ENCODE measurements around the gene RSPH10B. TPM values are rescaled to one million over a fixed set of nuclear protein-coding genes. Genes with fewer than 3 reads are reported as not detected.
"Not testable (repeated sequence)": the region's sequence is repeated elsewhere in the genome, so short reads cannot be mapped to it uniquely, and the experiment has no call there.

RSPH10B gene
- total RNA-seq, 3 donors from 2014 or later (not counting 1 experiment from before 2014, with no cell fraction given), result not detected

DNA sequence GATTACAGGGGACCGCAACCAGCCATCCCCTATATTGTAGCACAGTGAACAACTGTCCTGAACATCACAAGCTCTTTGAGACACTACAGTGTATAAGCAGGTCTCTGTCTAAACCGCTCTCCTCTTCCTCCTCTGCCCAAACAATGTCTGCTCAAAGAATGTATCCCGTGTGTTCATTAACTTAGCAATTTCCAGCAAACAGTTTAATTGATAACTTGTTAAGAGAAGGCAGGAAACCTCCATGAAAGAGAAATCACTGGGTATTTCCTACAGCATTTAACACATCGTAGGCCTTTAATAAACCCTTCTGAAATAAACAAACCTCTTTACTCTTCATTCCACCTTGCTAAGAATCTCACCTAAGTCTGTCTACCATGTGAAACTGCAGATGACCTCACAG lies 36.9 kb upstream of the RSPH10B start:
- Mint-ChIP-seq H3K9me3 (no peaks in the 10 kb centered on the region), H3K36me3 (no peaks in the 10 kb centered on the region), H3K27ac (peak overlapping the region in 1 of 2 donors; percentile 53), H3K4me3 (no peak overlapping the region), H3K4me1 (peaks cover 11 to 20% of the 10 kb centered on the region in 2 donors), H3K27me3 (ENCODE audit: low read depth in 2 of 2) (no peaks in the 10 kb centered on the region)
- no peak overlapping the region for H3K27ac ChIP-seq (ENCODE audit: low read length)
- no peaks in the 10 kb centered on the region for H3K9me3 ChIP-seq (ENCODE audit: control insufficient read depth, insufficient read depth, low read length)
- DNase-seq, result no peak
- ATAC-seq, result no peak
- peaks cover 7% of the 10 kb centered on the region for H3K36me3 ChIP-seq (ENCODE audit: control insufficient read depth, insufficient read depth, low read length)
- TF ChIP-seq, protein P1, sequence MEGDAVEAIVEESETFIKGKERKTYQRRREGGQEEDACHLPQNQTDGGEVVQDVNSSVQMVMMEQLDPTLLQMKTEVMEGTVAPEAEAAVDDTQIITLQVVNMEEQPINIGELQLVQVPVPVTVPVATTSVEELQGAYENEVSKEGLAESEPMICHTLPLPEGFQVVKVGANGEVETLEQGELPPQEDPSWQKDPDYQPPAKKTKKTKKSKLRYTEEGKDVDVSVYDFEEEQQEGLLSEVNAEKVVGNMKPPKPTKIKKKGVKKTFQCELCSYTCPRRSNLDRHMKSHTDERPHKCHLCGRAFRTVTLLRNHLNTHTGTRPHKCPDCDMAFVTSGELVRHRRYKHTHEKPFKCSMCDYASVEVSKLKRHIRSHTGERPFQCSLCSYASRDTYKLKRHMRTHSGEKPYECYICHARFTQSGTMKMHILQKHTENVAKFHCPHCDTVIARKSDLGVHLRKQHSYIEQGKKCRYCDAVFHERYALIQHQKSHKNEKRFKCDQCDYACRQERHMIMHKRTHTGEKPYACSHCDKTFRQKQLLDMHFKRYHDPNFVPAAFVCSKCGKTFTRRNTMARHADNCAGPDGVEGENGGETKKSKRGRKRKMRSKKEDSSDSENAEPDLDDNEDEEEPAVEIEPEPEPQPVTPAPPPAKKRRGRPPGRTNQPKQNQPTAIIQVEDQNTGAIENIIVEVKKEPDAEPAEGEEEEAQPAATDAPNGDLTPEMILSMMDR (IDR thresholded peaks at IDR 0.05), result no peak
- WGBS (ENCODE audit: insufficient coverage), result 92% methylated on average over 3 of the region's 4 CpGs
- peaks cover 14% of the 10 kb centered on the region for H3K4me1 ChIP-seq (ENCODE audit: control insufficient read depth, insufficient read depth, low read length)
- no peaks in the 10 kb centered on the region for H3K27me3 ChIP-seq (ENCODE audit: control insufficient read depth, insufficient read depth, low read length)
- intact Hi-C loops (cut with micrococcal nuclease), result no loop called here
- H3K4me3 ChIP-seq (ENCODE audit: low read length), result no peak overlapping the region

DNA sequence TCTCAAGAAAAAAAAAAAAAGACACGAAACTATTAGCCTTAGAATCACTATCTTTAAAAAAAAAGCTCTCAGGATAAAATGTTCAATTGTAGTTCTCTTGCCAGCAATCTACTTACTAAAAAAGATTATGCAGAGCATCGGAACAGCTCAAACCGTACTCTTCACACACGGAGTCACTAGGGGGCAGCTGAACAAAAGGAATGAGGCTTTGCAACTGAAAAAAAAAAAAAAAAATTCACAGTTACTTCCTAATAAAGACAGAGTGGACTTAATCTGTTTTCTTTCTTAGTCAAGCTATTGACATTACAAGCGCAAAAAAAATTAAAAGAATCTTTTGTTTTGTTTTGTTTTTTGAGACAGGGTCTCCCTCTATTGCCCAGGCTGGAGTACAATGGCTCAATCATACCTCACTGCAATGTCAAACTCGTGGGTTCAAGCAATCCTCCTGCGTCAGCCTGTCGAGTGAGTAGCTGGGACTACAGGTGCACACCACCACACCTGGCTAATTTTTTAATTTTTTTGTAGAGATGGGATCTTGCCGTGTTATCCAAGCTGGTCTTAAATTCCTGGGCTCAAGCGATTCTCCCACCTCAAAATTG lies 26.8 kb upstream of the RSPH10B start:
- 84% methylated on average over 9 of the region's 10 CpGs for WGBS (ENCODE audit: insufficient coverage)
- ATAC-seq, result peak; percentile 79 to 91 (median 80)
- H3K27me3 Mint-ChIP-seq (ENCODE audit: low read depth in 2 of 2), result no peaks in the 10 kb centered on the region
- peaks cover 36% of the 10 kb centered on the region for H3K36me3 ChIP-seq (ENCODE audit: control insufficient read depth, insufficient read depth, low read length)
- peak; percentile 31 to 81 for DNase-seq
- no peak overlapping the region for H3K4me3 ChIP-seq (ENCODE audit: low read length)
- no peak overlapping the region for H3K4me3 Mint-ChIP-seq
- TF ChIP-seq, protein P1 (IDR thresholded peaks at IDR 0.05), result peak; percentile 77
- H3K4me1 ChIP-seq (ENCODE audit: control insufficient read depth, insufficient read depth, low read length), result no peaks in the 10 kb centered on the region
- peaks cover 15% of the 10 kb centered on the region for H3K36me3 Mint-ChIP-seq
- no peak overlapping the region for H3K27ac ChIP-seq (ENCODE audit: low read length)
- no peaks in the 10 kb centered on the region for H3K9me3 Mint-ChIP-seq
- no peaks in the 10 kb centered on the region for H3K9me3 ChIP-seq (ENCODE audit: control insufficient read depth, insufficient read depth, low read length)
- H3K4me1 Mint-ChIP-seq, result no peaks in the 10 kb centered on the region
- intact Hi-C loops (cut with micrococcal nuclease), result loop anchor here (1.0 to 5.0 kb wide), 3 partner anchors 109 to 440 kb away; no protein-coding TSS in a partner anchor
- no peaks in the 10 kb centered on the region for H3K27me3 ChIP-seq (ENCODE audit: control insufficient read depth, insufficient read depth, low read length)
- no peak overlapping the region for H3K27ac Mint-ChIP-seq

DNA sequence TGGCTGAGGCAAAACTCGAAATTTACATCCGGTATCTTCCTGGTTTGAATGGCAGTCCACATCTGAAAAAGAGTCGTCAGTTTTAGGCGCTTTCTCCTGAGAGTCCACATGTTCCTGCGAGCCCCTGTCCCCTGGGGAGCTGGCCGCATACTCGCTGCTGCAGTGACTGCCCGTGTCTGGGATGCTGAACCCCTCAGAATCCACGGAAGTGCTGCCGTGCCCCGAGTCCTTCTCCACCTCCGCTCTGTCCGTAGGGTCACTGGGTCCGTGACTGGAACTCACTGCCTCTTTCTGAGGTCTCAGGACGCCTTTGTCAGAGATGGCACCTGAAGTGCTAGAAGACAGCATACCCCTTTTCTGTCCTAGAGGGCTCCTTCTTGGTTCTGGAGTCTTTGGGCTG lies 16.6 kb upstream of the RSPH10B start:
- H3K4me1 Mint-ChIP-seq; H3K9me3 ChIP-seq (ENCODE audit: control insufficient read depth, insufficient read depth, low read length); H3K9me3 Mint-ChIP-seq; DNase-seq; intact Hi-C loops (cut with micrococcal nuclease); H3K27ac Mint-ChIP-seq; H3K4me3 ChIP-seq (ENCODE audit: low read length); H3K36me3 Mint-ChIP-seq; ATAC-seq; H3K27me3 ChIP-seq (ENCODE audit: control insufficient read depth, insufficient read depth, low read length); H3K4me3 Mint-ChIP-seq; H3K27ac ChIP-seq (ENCODE audit: low read length); H3K27me3 Mint-ChIP-seq (ENCODE audit: low read depth in 2 of 2); H3K4me1 ChIP-seq (ENCODE audit: control insufficient read depth, insufficient read depth, low read length): not testable (repeated sequence)
- 96% methylated on average over 15 of the region's 15 CpGs for WGBS (ENCODE audit: insufficient coverage)
- H3K36me3 ChIP-seq (ENCODE audit: control insufficient read depth, insufficient read depth, low read length), result peaks cover 18% of the 10 kb centered on the region

DNA sequence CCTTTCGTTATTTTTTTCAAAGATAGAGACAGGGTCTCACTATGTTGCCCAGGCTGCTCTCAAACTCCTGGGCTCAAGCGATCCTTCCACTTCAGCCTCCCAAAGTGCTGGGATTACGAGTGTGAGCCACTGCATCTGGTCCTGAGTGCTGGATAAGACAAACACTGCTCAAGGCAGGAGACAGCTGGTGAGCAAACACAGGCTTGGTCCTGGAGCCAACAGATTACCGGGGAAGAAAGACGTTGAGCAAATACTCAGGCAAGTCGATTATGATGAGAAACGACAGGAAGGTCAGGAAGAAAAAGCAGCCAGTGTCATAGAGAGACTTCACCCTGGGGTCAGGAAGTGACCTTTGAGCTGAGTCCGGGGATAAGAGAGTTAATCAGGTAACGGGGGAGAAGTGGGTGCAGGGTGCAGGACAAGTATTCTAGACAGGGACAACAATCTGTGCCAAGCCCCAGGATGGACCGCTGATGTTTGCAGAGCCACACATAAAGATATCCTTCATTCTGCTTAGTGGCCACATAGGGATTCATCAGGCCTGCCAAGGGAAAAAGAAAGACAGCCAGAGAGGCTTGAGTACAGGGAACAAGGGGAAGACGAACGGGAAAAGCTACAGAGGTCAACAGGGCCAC lies 9.3 kb upstream of the RSPH10B start:
- no CpG with 5 or more reads among the region's 12 CpGs for WGBS (ENCODE audit: insufficient coverage)
- H3K9me3 Mint-ChIP-seq; H3K27ac ChIP-seq (ENCODE audit: low read length); H3K27me3 Mint-ChIP-seq (ENCODE audit: low read depth in 2 of 2); H3K36me3 Mint-ChIP-seq; H3K36me3 ChIP-seq (ENCODE audit: control insufficient read depth, insufficient read depth, low read length); H3K9me3 ChIP-seq (ENCODE audit: control insufficient read depth, insufficient read depth, low read length); H3K4me3 Mint-ChIP-seq; H3K4me1 ChIP-seq (ENCODE audit: control insufficient read depth, insufficient read depth, low read length); ATAC-seq; DNase-seq; H3K27ac Mint-ChIP-seq; H3K4me1 Mint-ChIP-seq; H3K27me3 ChIP-seq (ENCODE audit: control insufficient read depth, insufficient read depth, low read length); H3K4me3 ChIP-seq (ENCODE audit: low read length); intact Hi-C loops (cut with micrococcal nuclease): not testable (repeated sequence)

DNA sequence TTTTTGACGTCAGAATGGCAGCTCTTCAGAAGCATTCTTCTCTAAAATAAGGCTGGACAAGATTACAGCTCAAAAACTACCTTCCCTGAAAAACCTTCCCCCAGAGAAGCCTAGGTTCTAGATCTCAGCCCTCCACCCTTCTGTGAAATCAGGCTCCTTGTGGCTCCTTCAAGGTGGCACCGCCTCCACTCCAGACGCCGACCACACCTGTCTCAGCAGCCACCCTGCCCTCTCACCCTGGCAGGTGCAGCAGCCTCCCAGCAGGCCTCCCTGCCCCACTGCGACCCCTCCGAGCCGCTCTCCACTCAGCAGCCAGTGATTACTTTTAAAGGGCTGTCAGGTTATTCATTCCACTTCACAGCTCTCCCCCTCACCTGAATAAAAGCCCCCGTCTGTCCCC lies 3.1 kb upstream of the RSPH10B start:
- H3K9me3 ChIP-seq (ENCODE audit: control insufficient read depth, insufficient read depth, low read length); intact Hi-C loops (cut with micrococcal nuclease); H3K36me3 ChIP-seq (ENCODE audit: control insufficient read depth, insufficient read depth, low read length); H3K36me3 Mint-ChIP-seq; DNase-seq; H3K27ac ChIP-seq (ENCODE audit: low read length); H3K4me1 Mint-ChIP-seq; ATAC-seq; H3K27me3 ChIP-seq (ENCODE audit: control insufficient read depth, insufficient read depth, low read length); H3K27ac Mint-ChIP-seq; H3K4me1 ChIP-seq (ENCODE audit: control insufficient read depth, insufficient read depth, low read length); H3K27me3 Mint-ChIP-seq (ENCODE audit: low read depth in 2 of 2); H3K9me3 Mint-ChIP-seq; H3K4me3 Mint-ChIP-seq; H3K4me3 ChIP-seq (ENCODE audit: low read length): not testable (repeated sequence)
- no CpG with 5 or more reads among the region's 8 CpGs for WGBS (ENCODE audit: insufficient coverage)

DNA sequence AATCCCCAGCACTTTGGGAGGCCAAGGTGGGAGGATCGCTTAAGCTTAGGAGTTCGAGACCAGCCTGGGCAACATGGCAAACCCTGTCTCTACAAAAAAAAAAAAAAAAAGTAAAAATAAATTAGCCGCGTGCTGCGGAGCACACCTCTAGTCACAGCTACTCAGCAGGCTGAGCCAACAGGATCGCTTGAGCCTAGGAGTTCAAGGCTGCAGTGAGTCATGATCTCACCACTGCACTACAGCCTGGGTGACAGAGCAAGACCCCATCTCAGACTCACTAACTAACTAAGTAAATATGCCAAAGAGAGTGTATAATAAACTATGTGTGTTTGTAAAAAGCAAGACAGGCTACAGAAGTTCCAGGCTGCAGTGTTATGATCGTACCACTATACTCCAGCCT lies 6.7 kb downstream of the RSPH10B start:
- H3K4me1 Mint-ChIP-seq; H3K9me3 ChIP-seq (ENCODE audit: control insufficient read depth, insufficient read depth, low read length); H3K27me3 ChIP-seq (ENCODE audit: control insufficient read depth, insufficient read depth, low read length); ATAC-seq; intact Hi-C loops (cut with micrococcal nuclease); H3K36me3 Mint-ChIP-seq; H3K36me3 ChIP-seq (ENCODE audit: control insufficient read depth, insufficient read depth, low read length); DNase-seq; H3K27ac ChIP-seq (ENCODE audit: low read length); H3K9me3 Mint-ChIP-seq; H3K27ac Mint-ChIP-seq; H3K27me3 Mint-ChIP-seq (ENCODE audit: low read depth in 2 of 2); H3K4me3 Mint-ChIP-seq; H3K4me1 ChIP-seq (ENCODE audit: control insufficient read depth, insufficient read depth, low read length); H3K4me3 ChIP-seq (ENCODE audit: low read length): not testable (repeated sequence)
- no CpG with 5 or more reads among the region's 7 CpGs for WGBS (ENCODE audit: insufficient coverage)

Data from natural killer cell (primary cell).